ENCODE data around the gene REXO4. TPM values are rescaled to one million over a fixed set of nuclear protein-coding genes. Genes with fewer than 3 reads are reported as not detected.

The REXO4 gene
- total and polyA plus RNA-seq, 2 of the 13 experiments (the other 11 are each of a cell fraction or from before 2014, with no cell fraction given) = 18.5 to 30.4 TPM

DNA sequence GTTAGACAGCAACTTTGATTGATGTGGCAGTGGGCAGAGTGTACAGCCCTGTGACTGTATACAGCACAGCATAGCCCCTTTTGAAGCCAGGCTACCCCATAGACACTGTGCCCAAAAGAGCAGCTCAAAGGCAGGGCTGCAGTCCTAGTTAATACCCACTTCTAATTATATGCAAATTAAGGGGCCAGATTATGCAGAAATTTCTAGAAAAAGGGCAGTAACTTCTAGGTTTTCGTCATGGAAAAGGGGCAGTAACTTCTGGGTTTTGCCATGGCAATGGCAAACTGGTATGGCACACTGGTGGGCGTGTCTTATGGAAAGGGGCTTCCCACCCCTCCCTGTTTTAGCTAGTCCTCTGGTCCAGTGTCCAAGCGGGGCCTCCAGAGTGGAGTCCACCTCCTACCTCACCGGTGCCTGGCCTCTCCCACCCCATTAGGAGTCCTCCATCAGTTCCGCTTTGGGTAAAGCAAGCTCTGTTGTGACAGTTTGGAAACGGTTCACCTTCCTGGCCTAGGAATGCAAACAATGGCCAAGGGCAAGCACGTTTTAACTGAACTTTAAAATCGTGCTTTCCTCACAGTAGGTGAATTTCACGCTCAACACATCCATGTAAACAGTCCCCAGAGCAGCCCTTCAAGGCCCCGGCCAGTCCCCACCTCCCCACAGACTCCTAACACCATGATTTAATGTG, 10.0 kb upstream of the REXO4 start (continued):
- TF ChIP-seq, protein P1, sequence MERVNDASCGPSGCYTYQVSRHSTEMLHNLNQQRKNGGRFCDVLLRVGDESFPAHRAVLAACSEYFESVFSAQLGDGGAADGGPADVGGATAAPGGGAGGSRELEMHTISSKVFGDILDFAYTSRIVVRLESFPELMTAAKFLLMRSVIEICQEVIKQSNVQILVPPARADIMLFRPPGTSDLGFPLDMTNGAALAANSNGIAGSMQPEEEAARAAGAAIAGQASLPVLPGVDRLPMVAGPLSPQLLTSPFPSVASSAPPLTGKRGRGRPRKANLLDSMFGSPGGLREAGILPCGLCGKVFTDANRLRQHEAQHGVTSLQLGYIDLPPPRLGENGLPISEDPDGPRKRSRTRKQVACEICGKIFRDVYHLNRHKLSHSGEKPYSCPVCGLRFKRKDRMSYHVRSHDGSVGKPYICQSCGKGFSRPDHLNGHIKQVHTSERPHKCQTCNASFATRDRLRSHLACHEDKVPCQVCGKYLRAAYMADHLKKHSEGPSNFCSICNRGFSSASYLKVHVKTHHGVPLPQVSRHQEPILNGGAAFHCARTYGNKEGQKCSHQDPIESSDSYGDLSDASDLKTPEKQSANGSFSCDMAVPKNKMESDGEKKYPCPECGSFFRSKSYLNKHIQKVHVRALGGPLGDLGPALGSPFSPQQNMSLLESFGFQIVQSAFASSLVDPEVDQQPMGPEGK (CRISPR knock-in tag; IDR thresholded peaks at IDR 0.05) = peak; percentile 23; the same call in 1 of the 2 replicates
- no peak for TF ChIP-seq HNRNPK (IDR thresholded peaks at IDR 0.05; ENCODE audit: low read depth, low read length, poor library complexity, severe bottlenecking)
- TF ChIP-seq, protein P2, sequence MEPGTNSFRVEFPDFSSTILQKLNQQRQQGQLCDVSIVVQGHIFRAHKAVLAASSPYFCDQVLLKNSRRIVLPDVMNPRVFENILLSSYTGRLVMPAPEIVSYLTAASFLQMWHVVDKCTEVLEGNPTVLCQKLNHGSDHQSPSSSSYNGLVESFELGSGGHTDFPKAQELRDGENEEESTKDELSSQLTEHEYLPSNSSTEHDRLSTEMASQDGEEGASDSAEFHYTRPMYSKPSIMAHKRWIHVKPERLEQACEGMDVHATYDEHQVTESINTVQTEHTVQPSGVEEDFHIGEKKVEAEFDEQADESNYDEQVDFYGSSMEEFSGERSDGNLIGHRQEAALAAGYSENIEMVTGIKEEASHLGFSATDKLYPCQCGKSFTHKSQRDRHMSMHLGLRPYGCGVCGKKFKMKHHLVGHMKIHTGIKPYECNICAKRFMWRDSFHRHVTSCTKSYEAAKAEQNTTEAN (CRISPR knock-in tag; conservative IDR thresholded peaks at IDR 0.05) = 0 out of 2 replicates have a peak, but pooled peaks have one; percentile 33
- TF ChIP-seq NONO (IDR thresholded peaks at IDR 0.05) = no peak
- peak; percentile 74 for TF ChIP-seq NONO (CRISPR knock-in tag; conservative IDR thresholded peaks at IDR 0.05)
- TF ChIP-seq, protein P3, sequence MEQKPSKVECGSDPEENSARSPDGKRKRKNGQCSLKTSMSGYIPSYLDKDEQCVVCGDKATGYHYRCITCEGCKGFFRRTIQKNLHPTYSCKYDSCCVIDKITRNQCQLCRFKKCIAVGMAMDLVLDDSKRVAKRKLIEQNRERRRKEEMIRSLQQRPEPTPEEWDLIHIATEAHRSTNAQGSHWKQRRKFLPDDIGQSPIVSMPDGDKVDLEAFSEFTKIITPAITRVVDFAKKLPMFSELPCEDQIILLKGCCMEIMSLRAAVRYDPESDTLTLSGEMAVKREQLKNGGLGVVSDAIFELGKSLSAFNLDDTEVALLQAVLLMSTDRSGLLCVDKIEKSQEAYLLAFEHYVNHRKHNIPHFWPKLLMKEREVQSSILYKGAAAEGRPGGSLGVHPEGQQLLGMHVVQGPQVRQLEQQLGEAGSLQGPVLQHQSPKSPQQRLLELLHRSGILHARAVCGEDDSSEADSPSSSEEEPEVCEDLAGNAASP (CRISPR knock-in tag; IDR thresholded peaks at IDR 0.05; ENCODE audit: borderline replicate concordance) = no peak
- TF ChIP-seq CBX1 (IDR thresholded peaks at IDR 0.05; ENCODE audit: low read depth) = no peak
- TF ChIP-seq RARA (CRISPR knock-in tag; IDR thresholded peaks at IDR 0.05) = peak; percentile 34; the same call in 1 of the 2 replicates
- TF ChIP-seq, protein P4, sequence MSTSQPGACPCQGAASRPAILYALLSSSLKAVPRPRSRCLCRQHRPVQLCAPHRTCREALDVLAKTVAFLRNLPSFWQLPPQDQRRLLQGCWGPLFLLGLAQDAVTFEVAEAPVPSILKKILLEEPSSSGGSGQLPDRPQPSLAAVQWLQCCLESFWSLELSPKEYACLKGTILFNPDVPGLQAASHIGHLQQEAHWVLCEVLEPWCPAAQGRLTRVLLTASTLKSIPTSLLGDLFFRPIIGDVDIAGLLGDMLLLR (CRISPR knock-in tag; IDR thresholded peaks at IDR 0.05) = no peak
- TF ChIP-seq, protein P5, sequence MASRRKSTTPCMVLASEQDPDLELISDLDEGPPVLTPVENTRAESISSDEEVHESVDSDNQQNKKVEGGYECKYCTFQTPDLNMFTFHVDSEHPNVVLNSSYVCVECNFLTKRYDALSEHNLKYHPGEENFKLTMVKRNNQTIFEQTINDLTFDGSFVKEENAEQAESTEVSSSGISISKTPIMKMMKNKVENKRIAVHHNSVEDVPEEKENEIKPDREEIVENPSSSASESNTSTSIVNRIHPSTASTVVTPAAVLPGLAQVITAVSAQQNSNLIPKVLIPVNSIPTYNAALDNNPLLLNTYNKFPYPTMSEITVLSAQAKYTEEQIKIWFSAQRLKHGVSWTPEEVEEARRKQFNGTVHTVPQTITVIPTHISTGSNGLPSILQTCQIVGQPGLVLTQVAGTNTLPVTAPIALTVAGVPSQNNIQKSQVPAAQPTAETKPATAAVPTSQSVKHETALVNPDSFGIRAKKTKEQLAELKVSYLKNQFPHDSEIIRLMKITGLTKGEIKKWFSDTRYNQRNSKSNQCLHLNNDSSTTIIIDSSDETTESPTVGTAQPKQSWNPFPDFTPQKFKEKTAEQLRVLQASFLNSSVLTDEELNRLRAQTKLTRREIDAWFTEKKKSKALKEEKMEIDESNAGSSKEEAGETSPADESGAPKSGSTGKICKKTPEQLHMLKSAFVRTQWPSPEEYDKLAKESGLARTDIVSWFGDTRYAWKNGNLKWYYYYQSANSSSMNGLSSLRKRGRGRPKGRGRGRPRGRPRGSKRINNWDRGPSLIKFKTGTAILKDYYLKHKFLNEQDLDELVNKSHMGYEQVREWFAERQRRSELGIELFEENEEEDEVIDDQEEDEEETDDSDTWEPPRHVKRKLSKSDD (CRISPR knock-in tag; IDR thresholded peaks at IDR 0.05; ENCODE audit: low read depth) = 0 out of 2 replicates have a peak, but pooled peaks have one; percentile 44
- no peak for TF ChIP-seq ZFX (CRISPR knock-in tag; IDR thresholded peaks at IDR 0.05; ENCODE audit: low read depth)
- TF ChIP-seq ZBTB7B (CRISPR knock-in tag; IDR thresholded peaks at IDR 0.05) = peak; percentile 13; the same call in 1 of the 2 replicates
- 0 out of 2 replicates have a peak, but pooled peaks have one; percentile 14 for TF ChIP-seq TMF1 (CRISPR knock-in tag; IDR thresholded peaks at IDR 0.05; ENCODE audit: low read depth)
